NCI-H82 (cell line): ENCODE measurements around the gene SCN9A.
"Not testable (repeated sequence)": the region's sequence is repeated elsewhere in the genome, so short reads cannot be mapped to it uniquely, and the experiment has no call there.

Source experiments
- DNase-seq: peaks from one replicate; lab custom pipeline; 2025; lab: John Stamatoyannopoulos, UW

The SCN9A gene

DNA sequence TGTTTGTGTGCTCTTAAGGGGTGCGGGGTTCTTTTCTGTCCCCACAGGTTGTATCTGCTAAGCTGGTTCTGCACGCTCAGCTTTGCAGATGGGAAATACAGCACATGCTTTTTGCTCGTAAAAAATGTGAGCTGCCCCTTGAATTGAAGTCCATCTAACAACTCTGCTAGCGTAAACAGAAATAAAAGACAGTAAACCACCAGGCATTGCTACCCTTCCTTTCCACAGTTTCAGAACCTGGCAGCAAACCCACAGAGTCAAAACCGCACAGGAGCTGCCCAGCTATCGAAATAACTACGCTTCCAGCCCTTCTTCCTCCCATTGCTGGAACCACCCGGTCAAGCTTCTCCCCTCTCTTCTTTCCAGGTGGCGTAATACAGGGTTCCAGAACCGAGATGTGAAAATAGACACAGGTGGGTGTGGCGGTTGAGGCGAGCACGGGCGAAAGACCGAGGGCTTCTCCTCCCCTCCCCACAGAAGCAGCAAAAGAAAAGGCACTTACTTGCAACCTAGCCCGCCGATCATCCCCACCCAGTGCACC, 479 bp downstream of the SCN9A start:
- peak; percentile 63 for DNase-seq

DNA sequence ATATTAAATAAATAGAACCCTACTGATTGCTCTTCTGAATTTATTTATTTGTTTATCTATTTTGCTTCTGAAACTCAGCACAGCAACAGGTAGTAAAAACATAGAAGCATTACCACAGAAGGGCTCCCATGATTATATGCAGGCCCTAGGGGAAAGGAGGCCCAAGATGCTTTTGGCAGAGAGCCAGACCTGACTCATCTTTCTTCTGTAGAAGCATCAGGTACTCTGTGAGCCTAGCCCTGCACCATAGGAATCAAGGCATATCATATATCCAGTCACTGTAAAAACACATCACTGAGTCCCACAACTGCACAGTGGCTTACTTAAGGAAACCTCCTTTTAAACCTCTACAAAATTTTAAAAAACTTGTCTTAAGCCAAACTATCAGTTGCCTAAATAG, 1.8 kb downstream of the SCN9A start:
- DNase-seq = peak; percentile 90

DNA sequence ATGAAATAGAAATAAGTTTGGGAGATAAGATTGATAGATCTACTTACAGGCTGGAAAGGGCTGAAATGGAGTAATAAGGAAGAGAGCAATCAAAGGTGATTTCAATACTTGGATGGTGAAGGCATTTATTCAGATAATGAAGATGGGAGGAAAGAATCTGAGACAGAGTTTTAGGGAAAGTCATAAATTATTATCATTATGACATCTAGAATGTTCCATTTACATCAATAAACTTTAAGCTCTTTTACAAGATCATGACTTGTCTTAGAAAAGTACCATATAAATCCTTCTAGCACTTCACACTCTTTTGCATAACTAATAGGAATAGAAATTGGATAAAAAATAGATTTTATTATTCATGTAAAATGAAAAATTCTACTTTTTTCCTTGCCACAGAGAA, 2.2 kb downstream of the SCN9A start:
- no peak for DNase-seq

DNA sequence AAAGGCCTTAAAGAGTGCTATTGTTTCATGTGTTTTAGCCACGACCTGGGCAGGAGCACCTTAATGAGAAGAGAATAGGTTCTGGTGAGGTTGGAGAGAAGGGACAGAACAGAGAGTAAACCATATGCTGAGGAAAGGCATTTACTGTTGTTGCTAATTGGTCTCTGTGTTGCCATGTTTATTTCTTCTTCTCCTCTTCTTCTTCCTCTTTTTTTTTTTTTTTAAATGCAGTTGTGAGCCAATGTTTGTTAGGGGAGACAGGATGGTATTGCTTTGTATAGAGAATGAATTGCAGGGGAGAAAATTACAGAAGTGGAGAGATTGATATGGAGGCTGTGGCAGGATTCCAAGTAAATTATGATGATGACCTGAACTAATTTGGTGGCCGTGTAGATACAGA, 2.6 kb downstream of the SCN9A start:
- DNase-seq = no peak

DNA sequence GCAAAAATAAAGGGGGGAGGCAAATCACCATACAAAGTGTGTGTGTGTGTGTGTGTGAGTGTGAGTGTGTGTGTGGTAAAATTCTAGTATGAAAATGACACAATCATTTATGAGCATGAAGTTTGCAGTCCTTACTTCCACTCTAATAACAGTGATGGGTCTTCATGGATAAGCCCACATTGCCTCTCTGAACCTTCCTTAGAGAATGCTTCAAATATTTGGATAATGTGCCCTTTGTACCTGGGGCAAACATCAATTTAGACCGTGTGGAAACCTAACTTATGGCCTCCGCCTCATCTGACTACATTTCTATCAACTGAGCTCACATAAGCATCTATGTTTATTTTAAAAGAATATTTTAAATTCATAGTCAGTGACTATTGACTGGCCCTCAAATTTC, 3.7 kb downstream of the SCN9A start:
- no peak for DNase-seq

DNA sequence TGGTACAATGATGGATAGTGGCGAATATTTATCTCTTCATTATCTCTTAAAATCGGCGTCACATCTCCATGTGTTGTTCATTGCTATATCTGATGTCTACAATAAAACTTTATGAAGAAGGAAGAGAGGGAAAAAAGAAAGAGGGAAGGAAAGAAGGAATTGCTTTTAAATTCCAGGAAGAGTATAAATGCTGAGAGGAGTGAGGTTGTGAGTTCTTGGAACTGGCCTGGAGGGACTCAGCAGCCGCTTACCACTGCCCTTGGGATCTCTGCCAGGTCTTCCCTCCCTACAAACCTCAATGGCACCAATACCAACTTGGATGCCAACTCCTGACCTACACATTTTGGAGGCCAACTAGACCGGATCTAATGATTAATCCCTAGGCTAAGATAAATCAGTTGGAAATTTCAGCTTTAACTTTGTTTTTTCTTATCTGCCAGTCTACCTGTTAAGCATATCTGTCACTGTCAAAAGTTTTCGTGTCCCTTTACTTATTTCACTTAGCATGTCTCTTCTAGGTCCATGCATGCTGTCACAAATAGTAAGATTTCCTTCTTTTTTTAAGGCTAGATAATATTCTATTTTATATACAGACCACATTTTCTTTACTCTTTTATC, 9.8 kb downstream of the SCN9A start:
- no peak for DNase-seq

DNA sequence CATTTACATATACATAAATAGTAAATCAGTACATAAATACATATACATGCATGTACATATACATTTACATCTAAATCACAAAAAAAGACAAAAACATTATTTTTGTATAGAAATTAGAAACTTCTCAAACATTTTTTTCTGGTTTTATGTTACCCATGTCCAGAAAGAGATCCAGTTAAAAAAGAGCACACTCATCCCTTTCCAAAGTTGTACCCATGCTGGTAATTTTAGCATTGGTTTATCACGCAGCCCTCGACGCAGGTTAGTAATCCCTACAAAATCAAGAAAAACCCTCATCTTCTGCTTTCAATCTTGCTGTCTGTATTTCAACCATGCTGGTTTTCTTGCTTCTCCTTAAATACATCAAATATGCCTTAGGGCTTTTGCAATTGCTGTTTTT, 10.5 kb downstream of the SCN9A start:
- no peak for DNase-seq

DNA sequence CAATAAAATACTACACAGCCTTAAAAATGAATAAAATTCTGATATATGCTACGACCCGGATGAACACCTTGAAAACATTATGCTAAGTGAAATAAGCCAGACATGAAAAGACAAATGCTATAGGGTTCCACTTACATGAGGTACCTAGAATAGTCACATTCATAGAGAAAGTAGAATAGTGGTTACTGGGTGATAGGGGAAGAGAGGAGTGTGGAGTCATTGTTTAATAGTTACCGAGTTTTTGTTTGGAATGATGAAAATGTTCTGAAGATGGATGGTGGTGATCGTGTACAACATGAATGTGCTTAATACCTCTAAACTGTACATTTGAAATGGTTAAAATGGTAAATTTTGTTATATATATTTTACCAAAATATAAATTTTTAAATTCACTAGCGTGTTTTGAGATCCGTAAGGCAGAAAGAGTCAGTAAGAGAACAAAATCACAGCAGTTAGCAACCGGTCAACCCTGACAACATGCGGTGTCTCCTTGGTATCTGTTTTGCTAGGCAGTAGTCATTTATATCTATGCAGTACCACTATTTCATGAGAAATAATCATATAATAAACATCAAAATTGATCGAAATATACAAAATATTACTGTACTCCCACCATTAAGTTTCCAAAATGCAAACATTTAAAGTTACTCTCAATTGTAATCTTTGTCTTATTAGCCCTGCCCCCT, 11.1 kb downstream of the SCN9A start:
- DNase-seq = no peak

DNA sequence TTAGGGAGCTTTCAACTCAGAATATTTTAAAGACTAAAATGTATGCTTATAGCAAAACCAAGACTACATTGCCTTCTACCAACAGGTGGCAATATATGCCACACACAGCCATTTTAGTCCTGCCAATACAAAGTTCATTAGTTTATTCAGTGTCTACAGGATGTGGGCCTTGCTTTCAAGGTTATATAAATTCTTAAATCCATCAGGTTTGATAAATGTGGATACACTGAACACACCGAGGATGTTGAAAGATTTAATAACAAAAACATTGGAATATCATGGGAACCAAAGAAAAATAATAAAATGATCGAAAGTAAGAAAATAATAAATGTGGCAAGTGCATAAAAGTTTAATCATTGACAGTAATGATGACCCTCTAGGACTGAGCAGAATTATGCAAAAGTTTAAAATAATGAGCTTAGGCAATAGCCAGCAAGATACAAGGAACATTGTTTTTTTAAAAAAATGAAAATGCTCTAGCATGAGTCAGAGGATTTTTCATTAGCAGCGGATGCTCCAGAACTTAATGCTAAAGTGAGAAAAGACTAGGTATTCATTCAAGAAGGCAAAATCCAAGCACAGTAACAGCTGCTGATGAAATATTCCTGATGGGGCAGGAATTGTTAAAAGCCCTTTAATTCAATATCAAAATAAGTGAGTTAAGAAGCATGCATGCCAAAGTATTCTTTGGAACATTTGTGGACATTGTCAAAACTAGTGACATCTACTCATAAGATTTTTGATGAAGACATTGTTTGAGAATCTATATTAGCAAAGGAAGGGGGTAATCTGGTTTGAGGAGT, 14.2 kb downstream of the SCN9A start:
- DNase-seq = peak; percentile 51

DNA sequence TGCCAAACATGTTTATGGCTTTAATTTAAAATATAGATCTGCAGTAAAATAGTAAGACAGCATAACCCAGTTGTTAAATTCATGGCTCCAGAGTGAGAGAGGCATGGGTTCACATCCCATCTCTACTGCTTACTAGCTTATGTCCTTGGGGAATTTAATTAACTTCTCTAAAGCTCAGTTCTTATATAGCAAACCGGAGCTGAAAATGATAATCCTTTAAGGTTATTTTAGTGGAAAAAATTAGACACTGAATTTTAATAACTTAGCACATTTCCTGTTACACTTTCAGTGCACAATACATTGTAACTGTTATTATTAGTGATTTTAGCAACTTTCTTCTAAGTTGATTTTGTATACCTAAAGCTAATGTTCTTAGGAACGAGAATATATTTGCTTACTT, 14.8 kb downstream of the SCN9A start:
- DNase-seq = no peak

DNA sequence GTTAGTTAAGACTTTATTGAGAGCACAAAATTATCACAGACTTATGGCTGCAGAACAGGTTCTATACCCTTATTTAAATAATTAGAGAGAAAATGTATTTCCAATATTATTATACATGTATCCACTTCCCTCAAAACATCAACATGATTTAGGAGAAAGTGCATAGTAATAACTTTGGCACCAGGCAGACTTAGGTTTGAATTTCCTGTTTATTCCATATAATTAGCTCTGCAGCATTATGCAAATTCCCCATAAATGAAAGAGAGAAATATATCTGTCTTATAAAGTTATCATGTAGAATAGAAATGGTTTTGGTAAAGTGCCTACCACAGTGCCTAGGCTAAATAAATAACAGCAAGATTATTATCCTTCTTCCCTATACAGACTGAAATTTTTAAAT, 15.3 kb downstream of the SCN9A start:
- DNase-seq = no peak

DNA sequence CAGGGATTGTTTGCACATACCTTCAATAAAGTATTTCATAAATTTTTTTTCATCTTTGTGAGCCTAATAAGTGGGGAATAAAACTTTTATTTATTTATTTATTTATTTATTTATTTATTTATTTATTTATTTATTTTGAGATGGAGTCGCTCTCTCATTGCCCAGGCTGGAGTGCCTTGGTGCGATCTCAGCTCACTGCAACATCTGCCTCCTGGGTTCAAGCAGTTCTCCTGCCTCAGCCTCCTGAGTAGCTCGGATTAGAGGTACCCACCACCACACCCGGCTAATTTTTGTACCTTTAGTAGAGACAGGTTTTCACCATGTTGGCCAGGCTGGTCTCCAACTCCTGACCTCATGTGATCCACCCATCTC, 17.8 kb downstream of the SCN9A start:
- not testable (repeated sequence) for DNase-seq

DNA sequence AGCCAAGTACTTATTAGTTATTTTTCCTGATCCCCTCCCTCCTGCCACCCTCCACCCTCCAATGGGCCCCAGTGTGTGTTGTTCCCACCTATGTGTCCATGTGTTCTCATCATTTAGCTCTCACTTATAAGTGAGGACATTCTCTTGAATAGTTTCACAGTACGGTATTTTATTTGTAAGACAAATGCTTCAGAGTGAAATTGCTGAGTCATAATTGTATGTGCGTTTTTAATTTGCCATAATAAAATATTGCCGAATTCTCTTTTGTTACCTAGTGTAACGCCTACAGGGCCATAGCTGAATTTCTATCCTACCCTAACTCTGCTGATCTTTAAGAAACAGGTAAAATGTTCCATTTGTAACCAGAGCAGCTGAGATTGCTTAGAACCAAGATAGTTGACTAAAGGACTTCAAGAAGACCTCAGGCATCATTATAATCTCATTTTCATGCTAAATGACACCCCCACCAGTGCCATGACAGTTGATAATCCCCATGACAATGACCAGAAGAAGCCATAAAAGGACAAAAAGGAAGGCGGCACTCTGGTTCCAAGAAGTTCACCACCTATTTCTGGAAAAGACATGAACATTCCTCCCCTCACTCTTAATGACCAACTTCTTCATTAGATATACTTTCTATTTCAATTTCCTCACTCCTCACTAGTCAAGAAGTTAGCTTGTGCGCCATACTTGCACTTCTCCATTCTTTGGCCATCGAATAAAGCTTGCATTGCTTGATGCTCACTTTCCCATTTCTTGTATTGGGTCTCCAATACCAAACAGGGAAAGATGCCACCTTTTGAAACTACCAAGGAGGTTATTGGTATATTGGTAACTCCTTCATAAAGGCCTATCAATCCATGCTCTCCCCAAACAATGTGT, 18.4 kb downstream of the SCN9A start:
- DNase-seq = no peak

DNA sequence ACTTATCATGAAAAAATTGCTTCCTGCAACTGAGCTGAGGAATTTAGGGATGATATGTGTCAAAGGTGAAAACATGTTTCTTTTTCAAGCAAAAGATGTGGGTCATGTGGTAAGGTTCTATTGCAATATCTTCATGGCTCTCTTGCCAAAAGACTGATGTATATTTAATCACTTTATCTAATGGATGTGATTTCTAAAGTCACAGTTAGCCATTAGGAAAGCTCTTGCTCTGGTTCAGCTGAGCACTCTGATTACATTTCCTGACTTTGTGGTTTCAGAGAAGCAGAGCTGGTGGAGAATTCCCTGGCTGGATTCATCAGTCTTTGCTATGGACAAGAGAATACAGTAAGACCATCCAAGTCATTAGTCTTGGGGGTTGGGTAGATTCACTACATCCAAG, 24.4 kb downstream of the SCN9A start:
- peak; percentile 34 for DNase-seq

DNA sequence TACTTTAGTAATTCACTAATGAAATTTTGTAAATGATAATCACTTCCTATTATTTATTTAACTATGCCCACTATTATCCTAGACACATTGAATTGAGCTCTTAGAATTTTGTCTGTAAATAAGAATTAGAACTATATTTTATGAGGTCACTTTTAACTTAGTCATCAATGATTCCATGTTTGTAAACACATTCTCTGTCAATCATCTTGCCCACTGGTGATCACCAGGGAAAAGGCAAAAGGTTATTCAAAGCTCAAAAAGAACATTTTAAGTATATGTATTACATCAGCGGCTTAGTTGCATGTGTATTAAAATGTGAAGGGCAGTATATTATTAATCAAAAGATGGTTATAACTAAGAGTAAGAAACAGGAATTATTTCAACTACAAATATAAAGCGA, 25.2 kb downstream of the SCN9A start:
- DNase-seq = no peak

DNA sequence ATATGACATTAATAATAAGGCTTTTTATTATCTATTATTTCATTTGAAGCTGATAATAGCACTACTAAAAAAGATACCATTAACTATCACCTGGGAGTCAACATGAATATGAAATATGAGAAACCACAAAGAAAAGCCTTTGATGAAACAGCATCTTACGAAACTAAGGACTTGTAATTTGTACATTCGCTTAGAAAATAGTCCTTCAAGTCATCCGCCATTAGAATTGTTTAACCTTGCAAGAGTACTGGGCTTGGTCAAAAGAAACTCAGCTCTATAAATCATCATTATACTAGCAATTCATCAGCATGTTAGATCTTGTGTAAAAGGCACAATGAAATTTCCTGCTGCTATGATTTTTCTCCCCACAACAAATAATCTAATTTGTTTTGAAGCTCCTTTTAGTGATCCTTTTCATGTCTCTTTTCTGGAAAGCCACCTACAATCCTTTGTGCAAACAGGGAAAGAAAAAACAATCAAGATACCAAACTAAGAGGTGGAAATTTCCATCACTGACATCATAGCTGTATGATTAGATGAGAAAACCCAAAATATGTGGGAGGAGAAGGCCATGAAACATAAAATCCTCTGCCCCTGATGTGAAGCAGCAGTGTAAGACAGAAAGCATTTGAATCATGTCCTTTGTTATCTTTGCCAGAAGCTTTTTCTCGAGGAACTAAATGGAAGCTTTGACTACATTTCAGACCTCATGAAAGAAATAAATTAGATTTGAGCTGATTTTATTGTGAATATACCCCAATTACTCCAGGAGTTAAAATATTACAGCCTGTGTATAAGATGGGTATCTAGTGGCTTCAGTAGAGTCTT, 31.2 kb downstream of the SCN9A start:
- DNase-seq = no peak

DNA sequence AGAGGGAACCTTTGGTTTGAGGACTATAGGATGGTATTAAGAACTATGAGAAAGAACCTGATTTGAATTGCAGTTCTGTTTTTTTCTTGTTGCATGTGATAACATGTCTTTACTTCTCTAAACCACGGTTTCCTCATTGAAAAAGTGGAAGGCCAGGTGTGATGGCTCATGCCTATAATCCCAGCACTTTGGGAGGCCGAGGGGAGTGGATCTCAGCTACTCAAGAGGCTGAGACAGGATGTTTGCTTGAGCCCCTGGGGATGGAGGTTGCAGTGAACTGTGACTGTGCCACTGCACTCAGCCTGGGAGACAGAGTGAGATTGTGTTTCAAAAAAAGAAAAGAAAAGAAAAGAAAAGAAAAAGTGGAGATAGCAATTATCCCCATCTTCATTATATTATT, 32.3 kb downstream of the SCN9A start:
- DNase-seq = no peak

DNA sequence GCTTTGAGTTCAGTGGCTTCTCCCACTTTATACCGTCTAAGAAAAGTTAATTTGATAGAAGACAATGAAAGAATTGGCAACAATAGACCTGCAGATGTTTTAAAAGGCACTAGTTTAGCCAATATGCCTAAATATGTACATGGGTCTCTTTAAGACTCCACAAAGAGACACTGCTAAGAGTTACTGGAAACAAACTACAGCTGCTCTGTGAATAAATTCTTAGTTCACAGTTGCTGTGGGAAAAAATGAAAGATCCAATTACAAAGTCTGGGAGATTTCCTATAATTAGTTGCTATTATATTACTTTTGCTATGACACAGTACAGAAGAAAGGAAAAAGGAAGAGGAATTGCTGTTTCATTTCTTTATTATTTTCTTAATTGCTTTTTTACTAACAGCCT, 34.3 kb downstream of the SCN9A start:
- DNase-seq = no peak

DNA sequence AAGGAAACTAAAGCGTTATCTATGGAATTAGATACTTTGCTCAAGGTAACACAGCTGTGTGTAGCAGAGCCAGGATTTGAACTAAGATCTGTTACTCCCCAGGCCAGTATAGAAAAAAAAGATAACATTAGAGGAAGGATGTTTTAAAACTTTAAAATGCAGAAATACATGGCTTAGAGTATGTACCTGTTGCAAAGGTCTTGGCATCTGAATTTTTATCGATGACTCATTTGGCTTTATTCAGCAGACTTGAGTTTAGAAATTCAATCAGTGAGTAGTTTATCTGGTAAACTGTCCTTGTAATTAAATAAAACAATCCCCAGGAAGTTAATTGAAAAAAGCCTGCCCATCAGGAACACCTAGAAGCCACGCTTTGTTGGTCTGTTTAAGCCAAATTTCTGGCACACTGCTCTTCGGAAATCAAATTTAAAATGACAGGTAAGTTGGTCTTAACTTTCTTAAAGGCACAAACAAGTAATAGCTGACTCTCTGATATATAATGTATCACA, 36.9 kb downstream of the SCN9A start:
- DNase-seq = no peak

DNA sequence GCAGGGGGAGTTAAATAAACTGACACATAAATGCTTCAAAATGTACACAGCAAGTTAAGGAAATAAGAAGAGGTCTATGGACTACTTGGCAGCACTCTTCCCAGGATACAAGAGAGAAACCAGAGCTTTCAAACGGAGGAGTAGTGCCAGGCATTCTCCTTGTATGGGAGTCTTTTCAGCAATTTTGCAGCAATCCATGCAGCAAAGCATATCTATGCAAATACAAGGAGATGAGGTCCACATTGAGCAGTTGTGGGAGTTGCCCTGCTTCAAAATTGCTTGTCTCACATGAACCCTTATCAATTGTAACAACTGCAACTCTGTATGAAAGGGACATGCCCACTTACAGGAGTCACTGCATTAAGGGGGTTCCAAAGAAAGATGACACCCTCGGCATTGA, 37.8 kb downstream of the SCN9A start:
- DNase-seq = no peak

DNA sequence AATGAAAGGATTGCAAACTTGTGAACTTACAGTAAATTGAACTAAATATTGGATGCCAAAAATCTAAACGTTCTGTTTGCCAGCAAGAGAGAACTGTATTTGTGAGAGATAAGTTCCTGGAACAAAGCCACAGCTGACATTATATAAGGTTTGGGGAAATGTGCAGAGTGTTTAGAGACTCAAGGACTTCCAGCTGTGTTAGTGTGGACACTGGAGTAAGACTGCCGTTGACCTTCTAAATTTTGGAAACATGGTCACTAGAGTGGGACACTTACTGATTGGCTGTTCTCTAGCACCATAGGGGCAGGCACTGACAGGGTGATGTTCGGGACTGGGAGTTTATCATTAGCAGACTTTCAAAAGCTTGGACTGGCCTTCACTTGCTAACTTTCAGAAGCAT, 40.5 kb downstream of the SCN9A start:
- DNase-seq = no peak
